Keratinocyte (primary cell): ENCODE results near the gene TBC1D2. TPM values are rescaled to one million over a fixed set of nuclear protein-coding genes. Genes with fewer than 3 reads are reported as not detected.

Experiments used
- DNase-seq: peaks from one replicate; pipeline ENCODE4 v3.0.0-alpha.2; 2011; ENCODE audit warnings: low read depth, missing footprints, low spot score
- FAIRE-seq: peaks from 2 replicates; lab custom pipeline; 2011; peaks lifted over from hg19 to GRCh38; lab: Jason Lieb, UNC
- H2AFZ ChIP-seq: 2 replicates; pipeline ENCODE4 v1.6.0; 2012; ENCODE audit warnings: low read length, control low read depth, inconsistent platforms; ENCODE audit not compliant: control insufficient read depth
- H3K27ac ChIP-seq: 2 replicates; pipeline ENCODE4 v1.5.1; 2011; ENCODE audit warnings: low read length; ENCODE audit not compliant: control insufficient read depth, insufficient read depth
- H3K27me3 ChIP-seq: 3 replicates; pipeline ENCODE4 v1.6.0; 2011; ENCODE audit warnings: low read length; ENCODE audit not compliant: control insufficient read depth, insufficient read depth; ENCODE audit errors: extremely low read depth
- H3K36me3 ChIP-seq, 2 experiments: 2 replicates in 1 of 2; 3 replicates in 1 of 2; pipeline ENCODE4 v1.5.1; 2011; ENCODE audit warnings: low read length in 2 of 2, mild to moderate bottlenecking in 1 of 2; ENCODE audit not compliant: control insufficient read depth in 2 of 2, insufficient read depth in 2 of 2; ENCODE audit errors: extremely low read depth in 1 of 2
- H3K4me1 ChIP-seq: 3 replicates; pipeline ENCODE4 v1.5.1; 2011; ENCODE audit warnings: low read length; ENCODE audit not compliant: control insufficient read depth, insufficient read depth; ENCODE audit errors: extremely low read depth
- H3K4me2 ChIP-seq: 3 replicates; pipeline ENCODE4 v1.6.0; 2011; ENCODE audit warnings: low read depth, low read length; ENCODE audit not compliant: control insufficient read depth, insufficient read depth; ENCODE audit errors: extremely low read depth
- H3K4me3 ChIP-seq, 3 experiments: fragments of 200-600 bp in 1 of 3; sonication (generic) in 1 of 3; 2 replicates in 2 of 3; 3 replicates in 1 of 3; pipeline ENCODE4 v1.5.1; 2011 to 2016; ENCODE audit warnings: low read length in 3 of 3, mild to moderate bottlenecking in 3 of 3, control low read depth in 2 of 3, inconsistent platforms in 1 of 3, low read depth in 1 of 3, mixed read lengths in 1 of 3, mixed run types in 1 of 3, moderate library complexity in 1 of 3; ENCODE audit not compliant: control insufficient read depth in 2 of 3, insufficient read depth in 2 of 3; ENCODE audit errors: extremely low read depth in 1 of 3
- H3K79me2 ChIP-seq: 2 replicates; pipeline ENCODE4 v1.6.0; 2012; ENCODE audit warnings: low read length; ENCODE audit not compliant: control insufficient read depth, insufficient read depth
- H3K9ac ChIP-seq: 3 replicates; pipeline ENCODE4 v1.6.0; 2011; ENCODE audit warnings: low read length; ENCODE audit not compliant: control insufficient read depth, insufficient read depth; ENCODE audit errors: extremely low read depth
- H3K9me1 ChIP-seq: 3 replicates; pipeline ENCODE4 v1.6.0; 2011; ENCODE audit warnings: low read length; ENCODE audit not compliant: control insufficient read depth, insufficient read depth; ENCODE audit errors: extremely low read depth
- H3K9me3 ChIP-seq: 2 replicates; pipeline ENCODE4 v1.5.1; 2012; ENCODE audit warnings: low read depth, low read length; ENCODE audit not compliant: control insufficient read depth
- H4K20me1 ChIP-seq: 3 replicates; pipeline ENCODE4 v1.6.0; 2011; ENCODE audit warnings: low read length; ENCODE audit not compliant: control insufficient read depth, insufficient read depth; ENCODE audit errors: extremely low read depth
- CTCF ChIP-seq, 3 experiments: IDR thresholded peaks in 1 of 3; conservative IDR thresholded peaks in 1 of 3; optimal IDR thresholded peaks in 1 of 3; 2 replicates in 2 of 3; 3 replicates in 1 of 3; pipeline versions ENCODE3 to v1.5.1; 2011; ENCODE audit warnings: low read length in 3 of 3, mild to moderate bottlenecking in 3 of 3, moderate library complexity in 2 of 3, control low read depth in 1 of 3, inconsistent platforms in 1 of 3; ENCODE audit not compliant: insufficient read depth in 2 of 3; ENCODE audit errors: extremely low read depth in 1 of 3
- EZH2 ChIP-seq: IDR thresholded peaks from one replicate; pipeline ENCODE4 v1.6.1; 2012; ENCODE audit warnings: inconsistent platforms, mild to moderate bottlenecking, low read length, moderate library complexity
- dilution Hi-C: fragments of 300-500 bp; cut with MboI; formaldehyde crosslinking; loops from one replicate; pipeline ENCODE4 v1.7.0; 2020; ENCODE audit warnings: low sequenced_read_pairs; ENCODE audit not compliant: extremely low pct_ligation_motif_present
- polyA plus RNA-seq, 5 experiments: library from polyadenylated mRNA; depleted of rRNA in 3 of 5; stranded (reverse) in 3 of 5; stranded (forward) in 1 of 5; unstranded in 1 of 5; fragments of >200 nt; gene quantifications; 1 replicate in 1 of 5; 2 replicates in 3 of 5; 3 replicates in 1 of 5; pipeline versions ENCODE4 v1.2.1 to v1.2.3, GENCODE V29; 2011 to 2012; ENCODE audit warnings: missing spikeins in 2 of 5, low read depth in 1 of 5, low replicate concordance in 1 of 5

Gene TBC1D2
- polyA plus RNA-seq, 1 donor (not counting 4 experiments of a cell fraction or from before 2014, with no cell fraction given): 59.2 TPM

GRCh38 chr9:98176391-98177259, 78.8 kb downstream of the TBC1D2 start:
- DNase-seq (no peak), FAIRE-seq (no peak)
- Histone ChIP-seq H2AFZ (no peak overlapping the region), H3K27ac (no peak overlapping the region), H3K9me3 (no peaks in the 10 kb centered on the region), H3K27me3 (no peaks in the 10 kb centered on the region), H3K4me3 (no peak overlapping the region), H3K9me1 (no peaks in the 10 kb centered on the region), H3K36me3 (peaks cover 0 to 1% of the 10 kb centered on the region in 2 experiments), H4K20me1 (peaks cover 3% of the 10 kb centered on the region), H3K9ac (no peak overlapping the region), H3K4me2 (no peak overlapping the region), H3K4me1 (peaks cover 7% of the 10 kb centered on the region), H3K79me2 (peaks cover 86% of the 10 kb centered on the region)
- TF ChIP-seq EZH2 (no peak), CTCF (optimal IDR thresholded peaks at IDR 0.05 in 1 of 3, IDR thresholded peaks at IDR 0.05 in 1 of 3, conservative IDR thresholded peaks at IDR 0.05 in 1 of 3; ENCODE audit: extremely low read depth in 1 of 3, insufficient read depth in 2 of 3, low read length in 3 of 3) (no peak)
- dilution Hi-C loops: no loop called here

- TF ChIP-seq CTCF (optimal IDR thresholded peaks at IDR 0.05 in 1 of 3, IDR thresholded peaks at IDR 0.05 in 1 of 3, conservative IDR thresholded peaks at IDR 0.05 in 1 of 3; ENCODE audit: extremely low read depth in 1 of 3, insufficient read depth in 2 of 3, low read length in 3 of 3): no peak
- no peak for TF ChIP-seq EZH2
- Histone ChIP-seq H2AFZ (no peak overlapping the region), H3K9me1 (peaks cover 5% of the 10 kb centered on the region), H3K9me3 (no peaks in the 10 kb centered on the region), H3K9ac (no peak overlapping the region), H3K27me3 (no peaks in the 10 kb centered on the region), H3K27ac (no peak overlapping the region), H3K4me1 (peaks cover 7% of the 10 kb centered on the region), H3K36me3 (peaks cover 0 to 1% of the 10 kb centered on the region in 2 experiments), H3K4me2 (no peak overlapping the region), H3K79me2 (peaks cover 86% of the 10 kb centered on the region), H3K4me3 (no peak overlapping the region), H4K20me1 (peaks cover 4% of the 10 kb centered on the region)
- FAIRE-seq (no peak), DNase-seq (no peak)
- dilution Hi-C loops: no loop called here
Measured at GRCh38 chr9:98175762-98176161, 79.7 kb downstream of the TBC1D2 start.
